ENCODE measurements around the gene F12. TPM values are rescaled to one million over a fixed set of nuclear protein-coding genes. Genes with fewer than 3 reads are reported as not detected.

Gene F12
- total and polyA plus RNA-seq, 2 of the 8 experiments (the other 6 are each of a cell fraction or from before 2014, with no cell fraction given): 6.5 to 7.8 TPM

- TF ChIP-seq, protein P1, sequence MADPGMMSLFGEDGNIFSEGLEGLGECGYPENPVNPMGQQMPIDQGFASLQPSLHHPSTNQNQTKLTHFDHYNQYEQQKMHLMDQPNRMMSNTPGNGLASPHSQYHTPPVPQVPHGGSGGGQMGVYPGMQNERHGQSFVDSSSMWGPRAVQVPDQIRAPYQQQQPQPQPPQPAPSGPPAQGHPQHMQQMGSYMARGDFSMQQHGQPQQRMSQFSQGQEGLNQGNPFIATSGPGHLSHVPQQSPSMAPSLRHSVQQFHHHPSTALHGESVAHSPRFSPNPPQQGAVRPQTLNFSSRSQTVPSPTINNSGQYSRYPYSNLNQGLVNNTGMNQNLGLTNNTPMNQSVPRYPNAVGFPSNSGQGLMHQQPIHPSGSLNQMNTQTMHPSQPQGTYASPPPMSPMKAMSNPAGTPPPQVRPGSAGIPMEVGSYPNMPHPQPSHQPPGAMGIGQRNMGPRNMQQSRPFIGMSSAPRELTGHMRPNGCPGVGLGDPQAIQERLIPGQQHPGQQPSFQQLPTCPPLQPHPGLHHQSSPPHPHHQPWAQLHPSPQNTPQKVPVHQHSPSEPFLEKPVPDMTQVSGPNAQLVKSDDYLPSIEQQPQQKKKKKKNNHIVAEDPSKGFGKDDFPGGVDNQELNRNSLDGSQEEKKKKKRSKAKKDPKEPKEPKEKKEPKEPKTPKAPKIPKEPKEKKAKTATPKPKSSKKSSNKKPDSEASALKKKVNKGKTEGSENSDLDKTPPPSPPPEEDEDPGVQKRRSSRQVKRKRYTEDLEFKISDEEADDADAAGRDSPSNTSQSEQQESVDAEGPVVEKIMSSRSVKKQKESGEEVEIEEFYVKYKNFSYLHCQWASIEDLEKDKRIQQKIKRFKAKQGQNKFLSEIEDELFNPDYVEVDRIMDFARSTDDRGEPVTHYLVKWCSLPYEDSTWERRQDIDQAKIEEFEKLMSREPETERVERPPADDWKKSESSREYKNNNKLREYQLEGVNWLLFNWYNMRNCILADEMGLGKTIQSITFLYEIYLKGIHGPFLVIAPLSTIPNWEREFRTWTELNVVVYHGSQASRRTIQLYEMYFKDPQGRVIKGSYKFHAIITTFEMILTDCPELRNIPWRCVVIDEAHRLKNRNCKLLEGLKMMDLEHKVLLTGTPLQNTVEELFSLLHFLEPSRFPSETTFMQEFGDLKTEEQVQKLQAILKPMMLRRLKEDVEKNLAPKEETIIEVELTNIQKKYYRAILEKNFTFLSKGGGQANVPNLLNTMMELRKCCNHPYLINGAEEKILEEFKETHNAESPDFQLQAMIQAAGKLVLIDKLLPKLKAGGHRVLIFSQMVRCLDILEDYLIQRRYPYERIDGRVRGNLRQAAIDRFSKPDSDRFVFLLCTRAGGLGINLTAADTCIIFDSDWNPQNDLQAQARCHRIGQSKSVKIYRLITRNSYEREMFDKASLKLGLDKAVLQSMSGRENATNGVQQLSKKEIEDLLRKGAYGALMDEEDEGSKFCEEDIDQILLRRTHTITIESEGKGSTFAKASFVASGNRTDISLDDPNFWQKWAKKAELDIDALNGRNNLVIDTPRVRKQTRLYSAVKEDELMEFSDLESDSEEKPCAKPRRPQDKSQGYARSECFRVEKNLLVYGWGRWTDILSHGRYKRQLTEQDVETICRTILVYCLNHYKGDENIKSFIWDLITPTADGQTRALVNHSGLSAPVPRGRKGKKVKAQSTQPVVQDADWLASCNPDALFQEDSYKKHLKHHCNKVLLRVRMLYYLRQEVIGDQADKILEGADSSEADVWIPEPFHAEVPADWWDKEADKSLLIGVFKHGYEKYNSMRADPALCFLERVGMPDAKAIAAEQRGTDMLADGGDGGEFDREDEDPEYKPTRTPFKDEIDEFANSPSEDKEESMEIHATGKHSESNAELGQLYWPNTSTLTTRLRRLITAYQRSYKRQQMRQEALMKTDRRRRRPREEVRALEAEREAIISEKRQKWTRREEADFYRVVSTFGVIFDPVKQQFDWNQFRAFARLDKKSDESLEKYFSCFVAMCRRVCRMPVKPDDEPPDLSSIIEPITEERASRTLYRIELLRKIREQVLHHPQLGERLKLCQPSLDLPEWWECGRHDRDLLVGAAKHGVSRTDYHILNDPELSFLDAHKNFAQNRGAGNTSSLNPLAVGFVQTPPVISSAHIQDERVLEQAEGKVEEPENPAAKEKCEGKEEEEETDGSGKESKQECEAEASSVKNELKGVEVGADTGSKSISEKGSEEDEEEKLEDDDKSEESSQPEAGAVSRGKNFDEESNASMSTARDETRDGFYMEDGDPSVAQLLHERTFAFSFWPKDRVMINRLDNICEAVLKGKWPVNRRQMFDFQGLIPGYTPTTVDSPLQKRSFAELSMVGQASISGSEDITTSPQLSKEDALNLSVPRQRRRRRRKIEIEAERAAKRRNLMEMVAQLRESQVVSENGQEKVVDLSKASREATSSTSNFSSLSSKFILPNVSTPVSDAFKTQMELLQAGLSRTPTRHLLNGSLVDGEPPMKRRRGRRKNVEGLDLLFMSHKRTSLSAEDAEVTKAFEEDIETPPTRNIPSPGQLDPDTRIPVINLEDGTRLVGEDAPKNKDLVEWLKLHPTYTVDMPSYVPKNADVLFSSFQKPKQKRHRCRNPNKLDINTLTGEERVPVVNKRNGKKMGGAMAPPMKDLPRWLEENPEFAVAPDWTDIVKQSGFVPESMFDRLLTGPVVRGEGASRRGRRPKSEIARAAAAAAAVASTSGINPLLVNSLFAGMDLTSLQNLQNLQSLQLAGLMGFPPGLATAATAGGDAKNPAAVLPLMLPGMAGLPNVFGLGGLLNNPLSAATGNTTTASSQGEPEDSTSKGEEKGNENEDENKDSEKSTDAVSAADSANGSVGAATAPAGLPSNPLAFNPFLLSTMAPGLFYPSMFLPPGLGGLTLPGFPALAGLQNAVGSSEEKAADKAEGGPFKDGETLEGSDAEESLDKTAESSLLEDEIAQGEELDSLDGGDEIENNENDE (IDR thresholded peaks at IDR 0.05; ENCODE audit: insufficient replicate concordance, low read length): no peak
- TF ChIP-seq CHD1 (IDR thresholded peaks at IDR 0.05; ENCODE audit: low read depth, low read length) (no peak), SP4 (IDR thresholded peaks at IDR 0.05; ENCODE audit: low read length) (no peak), KDM4A (IDR thresholded peaks at IDR 0.05; ENCODE audit: low read depth, low read length, severe bottlenecking) (no peak), CHD2 (IDR thresholded peaks at IDR 0.05; ENCODE audit: low read length) (no peak), TCF12 (IDR thresholded peaks at IDR 0.05; ENCODE audit: low read depth, low read length) (no peak), BRCA1 (IDR thresholded peaks at IDR 0.05; ENCODE audit: low read depth, low read length) (no peak), KDM5A (IDR thresholded peaks at IDR 0.05; ENCODE audit: low read length) (no peak), NRF1 (IDR thresholded peaks at IDR 0.05; ENCODE audit: low read depth, low read length) (no peak), SRF (IDR thresholded peaks at IDR 0.05; ENCODE audit: low read depth, low read length) (no peak)
- TF ChIP-seq, protein P2, sequence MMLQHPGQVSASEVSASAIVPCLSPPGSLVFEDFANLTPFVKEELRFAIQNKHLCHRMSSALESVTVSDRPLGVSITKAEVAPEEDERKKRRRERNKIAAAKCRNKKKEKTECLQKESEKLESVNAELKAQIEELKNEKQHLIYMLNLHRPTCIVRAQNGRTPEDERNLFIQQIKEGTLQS (IDR thresholded peaks at IDR 0.05; ENCODE audit: insufficient read depth, low read depth, low read length): no peak
Measured at GRCh38 chr5:177432143-177432838, 22.9 kb upstream of the F12 start (continued).
